Measurements from ENCODE around the gene SLC35F6.
"Not testable (repeated sequence)": the region's sequence is repeated elsewhere in the genome, so short reads cannot be mapped to it uniquely, and the experiment has no call there.

The SLC35F6 gene

GRCh38 chr2:26784570-26785234, 20.6 kb downstream of the SLC35F6 start:
- no peak for DNase-seq (ENCODE audit: low spot score)

DNA sequence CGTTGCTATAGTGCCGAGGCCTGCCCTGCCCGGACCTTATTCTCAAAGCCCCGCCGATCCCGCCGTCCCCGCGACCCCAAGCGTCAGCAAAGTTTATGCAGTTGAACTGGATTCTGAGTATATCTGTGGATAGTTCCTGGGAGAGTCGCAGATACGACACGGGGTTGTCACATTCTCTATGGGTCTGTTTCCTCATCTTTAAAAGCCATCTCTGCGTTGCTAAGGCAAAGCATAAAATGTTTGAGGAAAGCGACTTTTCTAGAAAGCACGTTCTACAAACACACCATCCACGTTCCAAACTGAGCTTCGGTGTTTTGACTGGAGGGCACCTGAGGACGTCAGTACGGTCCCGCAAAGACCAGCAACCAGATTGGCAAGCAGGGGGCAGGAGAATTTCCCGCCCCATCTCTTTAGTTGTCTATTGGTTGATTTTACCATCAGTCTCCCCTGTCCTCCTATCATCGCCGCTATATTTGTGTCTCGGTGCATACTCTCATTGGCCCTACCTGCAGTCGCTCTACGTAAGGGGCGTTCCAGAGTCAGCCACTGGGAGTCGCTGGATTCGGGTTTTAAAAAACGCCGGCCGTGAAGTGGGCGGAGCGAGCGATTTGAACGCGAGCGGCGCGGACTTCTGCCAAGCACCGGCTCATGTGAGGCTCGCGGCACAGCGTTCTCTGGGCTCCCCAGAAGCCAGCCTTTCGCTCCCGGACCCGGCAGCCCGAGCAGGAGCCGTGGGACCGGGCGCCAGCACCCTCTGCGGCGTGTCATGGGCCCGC, 21.5 kb downstream of the SLC35F6 start, which contains the start of gene CENPA:
Gene CENPA, plus strand, starts transcription at position 626 of the 776 bp plus-strand sequence. Its CDS starts 141 bp downstream, at position 767.
- DNase-seq (ENCODE audit: low spot score): peak; percentile 99

DNA sequence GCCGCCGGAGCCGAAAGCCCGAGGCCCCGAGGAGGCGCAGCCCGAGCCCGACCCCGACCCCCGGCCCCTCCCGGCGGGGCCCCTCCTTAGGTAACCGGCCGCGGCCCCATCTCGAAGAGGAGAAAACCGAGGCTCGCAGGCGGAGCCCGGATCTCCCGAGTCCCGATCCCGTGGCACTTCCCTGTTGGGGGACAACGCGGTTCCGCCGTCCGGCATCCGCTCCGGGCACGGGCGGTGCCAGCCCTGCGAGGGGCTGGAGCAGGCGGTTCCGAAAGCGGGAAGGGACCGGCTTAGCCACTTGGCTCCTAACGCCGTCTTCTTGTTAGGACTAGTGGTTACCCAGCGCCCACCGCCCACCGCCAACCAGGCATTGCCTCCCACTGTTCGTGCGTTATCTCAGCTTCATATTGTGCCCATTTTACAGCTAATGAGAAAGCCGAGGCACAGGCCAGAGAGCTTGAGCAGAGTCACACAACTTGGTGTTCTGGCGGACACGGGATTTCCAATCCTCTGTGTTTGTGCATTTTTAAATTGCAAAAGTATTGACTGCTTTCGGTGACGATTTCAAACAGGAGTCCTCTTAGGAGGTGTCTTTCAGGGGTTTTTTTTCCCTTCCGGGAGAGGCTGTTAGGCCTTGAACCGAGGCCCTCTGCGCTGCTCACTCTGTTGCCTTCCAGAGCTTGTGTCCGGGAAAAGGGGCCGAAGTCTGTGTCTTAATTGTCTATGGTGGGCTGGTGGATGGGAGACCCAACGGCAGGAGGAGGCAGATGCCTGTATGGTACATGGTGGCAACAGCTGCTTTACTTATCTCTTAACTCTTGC, 22.3 kb downstream of the SLC35F6 start:
- DNase-seq (ENCODE audit: low spot score): no peak

DNA sequence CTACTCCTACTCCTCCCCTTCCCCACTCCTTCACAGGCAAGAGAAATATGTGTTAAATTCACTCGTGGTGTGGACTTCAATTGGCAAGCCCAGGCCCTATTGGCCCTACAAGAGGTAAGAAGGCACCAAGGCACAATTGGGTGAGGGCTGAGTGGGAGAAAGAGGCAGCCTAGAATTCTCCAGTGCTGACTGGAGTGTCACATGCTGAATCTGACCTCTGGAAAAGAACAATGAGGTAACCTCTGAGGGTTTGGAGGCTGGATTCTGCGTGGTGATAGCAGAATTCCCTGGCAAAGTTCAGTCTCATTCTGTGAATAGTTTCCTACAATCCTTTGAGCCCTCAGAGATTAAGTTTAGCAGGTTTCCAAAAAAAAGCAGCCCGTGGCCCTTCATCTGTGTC, 28.6 kb downstream of the SLC35F6 start:
- DNase-seq (ENCODE audit: low spot score): no peak

DNA sequence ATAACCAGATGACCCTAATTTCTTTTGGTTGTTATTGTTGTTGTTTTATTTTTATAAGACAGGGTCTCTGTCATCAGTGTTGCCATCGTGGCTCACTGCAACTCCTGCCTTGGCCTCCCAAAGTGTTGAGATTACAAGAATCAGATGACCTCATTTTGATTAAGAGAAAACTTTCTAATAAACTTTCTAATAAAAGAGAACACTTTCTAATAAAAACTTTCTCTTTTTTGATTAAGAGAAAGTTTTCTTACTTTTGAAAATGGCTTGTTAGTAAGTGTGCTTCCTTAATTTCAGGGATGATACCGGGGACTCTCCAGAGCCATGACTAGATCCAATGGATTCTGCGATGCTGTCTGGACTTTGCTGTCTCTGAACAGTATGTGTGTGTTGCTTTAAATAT, 29.4 kb downstream of the SLC35F6 start:
- DNase-seq (ENCODE audit: low spot score): no peak

DNA sequence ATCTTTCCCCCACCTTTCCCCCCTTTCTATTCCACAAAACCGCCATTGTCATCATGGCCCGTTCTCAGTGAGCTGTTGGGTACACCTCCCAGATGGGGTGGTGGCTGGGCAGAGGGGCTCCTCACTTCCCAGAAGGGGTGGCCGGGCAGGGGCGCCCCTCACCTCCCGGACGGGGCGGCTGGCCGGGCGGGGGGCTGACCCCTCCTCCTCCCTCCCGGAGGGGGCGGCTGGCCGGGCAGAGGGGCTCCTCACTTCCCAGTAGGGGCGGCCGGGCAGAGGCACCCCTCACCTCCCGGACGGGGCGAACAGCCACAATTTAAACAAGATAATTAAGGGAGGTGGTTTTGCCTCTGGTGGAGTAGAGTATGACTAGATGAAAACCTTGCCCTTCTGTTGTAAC, 31.1 kb downstream of the SLC35F6 start:
- DNase-seq (ENCODE audit: low spot score): not testable (repeated sequence)

DNA sequence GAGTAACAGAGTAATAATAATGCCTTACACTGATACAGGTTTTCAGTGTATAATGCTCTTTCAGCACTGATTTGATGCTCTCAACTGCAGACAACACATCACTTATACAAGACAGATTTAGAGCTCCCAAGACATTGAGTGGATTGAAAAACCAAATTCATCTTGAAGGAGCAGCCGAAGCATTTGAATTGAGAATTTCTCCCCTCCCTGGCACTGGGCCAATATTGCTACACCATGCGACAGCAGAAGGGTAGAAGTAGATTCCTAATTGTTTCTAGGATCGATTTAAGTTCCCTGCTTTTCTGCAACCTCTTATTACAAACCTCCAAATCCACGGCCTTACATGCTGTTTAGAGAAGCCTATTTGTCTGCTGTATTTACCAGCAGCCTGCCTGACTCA, 37.2 kb downstream of the SLC35F6 start:
- DNase-seq (ENCODE audit: low spot score): peak; percentile 21

DNA sequence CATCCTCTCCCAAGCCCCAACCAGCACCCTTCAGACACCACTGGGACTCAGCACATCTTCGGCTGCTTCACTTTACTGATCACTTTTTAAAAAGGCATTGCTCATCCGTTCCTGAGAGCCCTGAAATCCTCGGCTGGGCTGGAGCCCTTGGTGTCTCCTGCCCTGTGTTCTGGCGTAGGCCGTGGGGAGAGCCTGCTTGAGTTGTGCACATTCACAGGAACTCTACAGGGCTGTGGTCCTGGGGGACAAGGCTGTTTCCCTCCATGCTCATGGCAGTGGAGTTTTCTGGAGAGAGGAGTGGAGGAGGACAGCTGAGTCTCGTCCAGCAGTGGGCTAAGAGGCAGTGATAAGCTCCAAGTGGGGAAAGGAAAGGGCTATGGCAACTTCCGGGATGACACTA, 37.7 kb downstream of the SLC35F6 start:
- DNase-seq (ENCODE audit: low spot score): no peak

DNA sequence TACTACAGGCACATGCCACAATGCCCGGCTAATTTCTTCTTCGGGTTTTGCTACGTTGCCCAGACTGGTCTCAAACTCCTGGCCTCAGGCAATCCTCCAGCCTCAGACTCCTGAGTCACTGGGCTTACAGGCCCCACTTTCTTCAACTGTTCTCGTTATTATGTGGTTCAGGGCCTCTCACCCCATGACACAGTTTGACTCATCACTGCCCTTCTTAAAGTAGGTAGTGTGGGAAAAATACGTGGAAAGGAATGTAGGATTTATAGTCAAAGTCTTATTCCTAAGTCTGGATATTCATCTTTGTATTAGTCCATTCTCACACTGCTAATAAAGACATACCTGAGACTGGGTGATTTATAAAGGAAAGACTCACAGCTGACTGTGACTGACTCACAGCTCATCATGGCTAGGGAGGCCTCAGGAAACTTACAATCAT, 41.2 kb downstream of the SLC35F6 start:
- DNase-seq (ENCODE audit: low spot score): no peak

DNA sequence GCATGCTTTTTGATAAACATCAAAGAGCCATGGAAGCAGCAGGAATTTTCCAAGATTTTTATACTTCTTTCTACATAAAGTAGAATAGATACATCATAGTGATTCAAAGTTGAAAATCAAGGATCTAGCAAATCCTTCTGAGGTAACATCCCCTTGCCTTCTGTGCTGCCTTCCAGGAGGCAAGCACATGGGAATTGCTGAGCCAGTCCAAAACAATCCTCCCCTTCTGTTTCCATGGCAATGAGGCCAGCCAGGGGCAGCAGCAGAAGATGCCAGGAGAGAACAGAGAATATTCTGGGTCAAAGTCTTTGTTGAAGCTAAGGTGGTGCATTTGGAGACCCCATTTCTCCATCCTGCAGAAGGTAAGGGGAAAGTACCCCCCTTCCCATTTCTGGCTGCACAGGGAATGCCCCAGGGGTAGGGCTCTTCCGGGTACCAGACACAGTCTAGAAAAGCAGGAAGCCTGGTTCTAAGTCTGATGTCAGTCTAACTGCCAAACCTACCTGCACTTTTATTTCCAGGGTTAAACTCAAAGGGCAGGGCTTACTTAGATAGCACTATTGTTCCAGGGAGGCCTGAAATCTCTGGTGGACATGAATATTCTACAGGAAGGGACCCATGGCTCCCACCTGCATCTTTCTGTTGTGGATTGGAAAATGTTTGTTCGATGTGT, 43.8 kb downstream of the SLC35F6 start:
- DNase-seq (ENCODE audit: low spot score): no peak

GRCh38 chr2:26809211-26809610, 45.1 kb downstream of the SLC35F6 start:
- DNase-seq (ENCODE audit: low spot score): no peak

DNA sequence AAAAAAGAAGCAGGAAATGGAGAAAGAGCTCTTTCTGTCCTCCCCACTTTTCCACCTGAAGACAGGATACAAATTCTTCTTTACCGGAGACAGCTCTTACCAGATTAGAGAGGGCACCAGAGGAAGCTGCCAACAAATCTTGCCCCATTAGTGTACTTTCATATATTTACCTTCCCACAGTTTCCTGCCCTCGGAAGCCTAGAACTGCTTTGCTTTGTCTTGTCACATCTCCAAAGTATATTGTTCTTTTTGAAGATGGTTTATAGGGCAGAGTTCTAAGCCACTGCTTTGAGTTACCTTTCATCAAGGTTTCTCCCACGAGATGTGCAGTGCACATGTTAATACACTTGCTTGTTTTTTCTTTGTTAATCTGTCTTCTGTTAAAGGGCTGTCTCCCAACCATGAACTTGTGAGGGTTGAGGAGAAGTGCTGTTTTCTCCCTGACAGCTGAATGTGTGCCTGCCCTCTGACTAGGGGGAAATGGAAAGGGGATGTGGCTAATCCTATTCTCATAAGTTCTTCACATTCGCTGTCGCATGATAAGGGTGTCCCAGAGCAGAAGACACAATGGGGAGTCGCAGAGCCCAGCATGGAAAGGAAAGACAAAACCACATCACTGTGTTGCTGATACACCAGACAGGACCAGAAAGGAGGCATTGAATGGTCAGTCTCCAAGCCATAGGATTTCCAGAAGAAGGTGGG, 45.9 kb downstream of the SLC35F6 start:
- DNase-seq (ENCODE audit: low spot score): no peak

DNA sequence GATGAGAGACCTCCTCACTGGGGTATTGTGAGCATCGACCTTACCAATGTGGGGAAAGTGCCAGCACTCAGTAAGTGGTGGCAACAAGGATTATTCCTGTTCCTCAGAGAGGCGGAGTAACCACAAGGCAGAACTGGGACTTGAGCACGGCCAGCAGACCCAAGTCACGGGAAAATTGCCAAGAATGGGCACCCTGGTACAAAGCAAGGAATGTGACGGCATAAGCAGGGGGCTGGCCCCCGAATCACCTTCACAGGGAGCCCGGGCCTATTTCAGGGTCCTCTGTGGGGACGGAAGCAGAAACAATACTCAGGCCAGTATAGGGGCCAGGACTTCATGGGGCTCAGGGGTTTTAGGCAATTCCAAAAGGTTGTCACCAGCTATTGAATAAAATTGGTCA, 47.2 kb downstream of the SLC35F6 start:
- no peak for DNase-seq (ENCODE audit: low spot score)

GRCh38 chr2:26811791-26812694, 48.0 kb downstream of the SLC35F6 start:
- no peak for DNase-seq (ENCODE audit: low spot score)

GRCh38 chr2:26812731-26813130, 48.6 kb downstream of the SLC35F6 start:
- no peak for DNase-seq (ENCODE audit: low spot score)

GRCh38 chr2:26814072-26814765, 50.1 kb downstream of the SLC35F6 start:
- not testable (repeated sequence) for DNase-seq (ENCODE audit: low spot score)

DNA sequence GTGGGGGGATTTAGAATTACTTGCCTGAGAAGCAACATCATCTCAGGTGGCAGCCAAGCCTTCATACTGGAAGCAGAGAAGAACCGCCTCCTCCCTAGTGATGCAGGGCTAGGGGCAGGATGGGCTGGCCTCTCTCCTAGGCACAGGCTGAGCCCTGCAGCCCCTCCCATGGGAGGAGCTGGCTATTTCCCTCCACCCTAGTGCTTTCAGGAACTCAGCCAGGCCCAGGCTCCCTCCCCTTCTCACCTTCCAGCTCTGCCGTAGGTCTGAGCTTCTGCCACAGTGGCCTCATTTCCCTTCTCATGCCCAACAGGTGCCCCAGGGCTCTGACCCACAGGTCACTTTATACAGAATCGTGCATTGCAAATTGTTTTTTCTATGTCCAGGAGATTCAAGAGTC, 52.8 kb downstream of the SLC35F6 start:
- DNase-seq (ENCODE audit: low spot score): peak; percentile 15

DNA sequence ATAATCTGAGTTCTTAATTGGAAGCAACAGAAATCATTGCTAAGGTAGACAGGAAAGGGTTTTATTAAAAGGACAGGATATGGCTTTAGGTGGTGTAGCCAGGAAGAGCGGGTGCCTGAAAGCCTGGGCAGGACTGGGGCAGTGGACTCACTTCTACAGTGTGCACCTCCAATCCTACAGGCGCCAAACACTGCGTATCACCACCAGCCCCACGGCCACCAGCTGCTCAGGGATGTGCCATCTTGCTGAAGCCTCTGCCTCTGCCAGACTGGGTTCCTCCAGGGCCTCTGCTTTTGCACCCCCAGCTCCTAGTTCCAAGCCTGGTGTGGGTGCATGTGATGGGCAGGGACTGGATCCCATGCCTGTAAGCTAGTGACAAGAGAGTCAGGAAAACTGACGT, 54.2 kb downstream of the SLC35F6 start:
- no peak for DNase-seq (ENCODE audit: low spot score)

GRCh38 chr2:26818972-26819371, 54.9 kb downstream of the SLC35F6 start:
- no peak for DNase-seq (ENCODE audit: low spot score)

DNA sequence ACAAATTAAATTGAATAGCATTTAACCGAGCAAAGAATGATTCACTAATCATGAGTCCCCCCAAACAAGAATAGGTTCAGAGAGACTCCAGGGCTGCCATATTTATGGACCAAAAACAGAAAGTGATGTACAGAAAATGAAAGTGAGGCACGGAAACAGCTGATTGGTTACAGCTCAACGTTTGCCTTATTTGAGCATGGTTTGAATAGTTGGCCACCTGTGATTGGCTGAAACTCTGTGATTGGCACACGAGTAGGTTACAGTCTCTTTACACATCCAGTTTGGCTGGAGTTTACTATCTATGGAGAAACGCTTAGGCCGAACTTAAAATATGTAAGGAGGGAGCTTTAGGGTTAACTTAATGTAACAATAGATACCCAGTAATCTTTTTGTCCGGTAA, 56.8 kb downstream of the SLC35F6 start:
- no peak for DNase-seq (ENCODE audit: low spot score)

Measured in hematopoietic multipotent progenitor cell treated with erythropoietin and hydrocortisone succinate and interleukin-3 and kit ligand, for 17 days (in vitro differentiated cells).